H1 (cell line): ENCODE measurements around the gene TSR1. TPM values are rescaled to one million over a fixed set of nuclear protein-coding genes. Genes with fewer than 3 reads are reported as not detected.

Source experiments
- CTCF ChIA-PET: fragments of 300-600 bp; sonication (Branson Sonifier 250); formaldehyde crosslinking; loops from one replicate; lab custom pipeline; 2021; ENCODE audit not compliant: partially characterized antibody; lab: Charles Lee
- POLR2A ChIA-PET: fragments of 300-600 bp; sonication (Branson Sonifier 250); formaldehyde crosslinking; loops from one replicate; lab custom pipeline; 2021; ENCODE audit warnings: inconsistent platforms; ENCODE audit not compliant: partially characterized antibody; lab: Charles Lee
- DNase-seq, 2 experiments: peaks; one replicate each; pipeline versions ENCODE4 v3.0.0 to v3.0.0-alpha.2; 2010 to 2022; ENCODE audit warnings: low spot score in 2 of 2, low read depth in 1 of 2, mixed read lengths in 1 of 2
- FAIRE-seq: peaks from 2 replicates; lab custom pipeline; 2011; peaks lifted over from hg19 to GRCh38; lab: Jason Lieb, UNC
- H2AFZ ChIP-seq: 2 replicates; pipeline ENCODE4 v1.8.1; 2012; ENCODE audit warnings: low read length, inconsistent platforms
- H2AK5ac ChIP-seq: 2 replicates; pipeline ENCODE4 v1.6.1; 2013; ENCODE audit warnings: low read depth, low read length
- H2BK120ac ChIP-seq: replicated peaks from 2 replicates; pipeline ENCODE3; 2013; ENCODE audit warnings: low read depth, low read length, inconsistent platforms
- H2BK12ac ChIP-seq: 2 replicates; pipeline ENCODE4 v1.6.1; 2013; ENCODE audit warnings: low read depth, low read length
- H2BK15ac ChIP-seq: 2 replicates; pipeline ENCODE4 v1.6.1; 2013; ENCODE audit warnings: low read length
- H2BK20ac ChIP-seq: 2 replicates; pipeline ENCODE4 v1.6.1; 2013; ENCODE audit warnings: low read length
- H2BK5ac ChIP-seq: 2 replicates; pipeline ENCODE4 v1.6.1; 2013; ENCODE audit warnings: low read depth, low read length
- H3K14ac ChIP-seq: 2 replicates; pipeline ENCODE4 v1.6.1; 2013; ENCODE audit warnings: inconsistent platforms; ENCODE audit not compliant: insufficient read length
- H3K18ac ChIP-seq: 2 replicates; pipeline ENCODE4 v1.6.1; 2013; ENCODE audit warnings: low read length; ENCODE audit errors: extremely low read depth
- H3K23ac ChIP-seq: 2 replicates; pipeline ENCODE4 v1.6.1; 2013; ENCODE audit warnings: inconsistent platforms; ENCODE audit not compliant: insufficient read length
- H3K23me2 ChIP-seq: 2 replicates; pipeline ENCODE4 v1.6.1; 2013; ENCODE audit warnings: low read depth, low read length
- H3K27ac ChIP-seq: 2 replicates; pipeline ENCODE4 v1.6.1; 2011; ENCODE audit warnings: low read depth, low read length, inconsistent platforms
- H3K27me3 ChIP-seq, 4 experiments: replicated peaks in 1 of 4; 1 replicate in 1 of 4; 2 replicates in 3 of 4; pipeline versions ENCODE4 v1.6.1 to v1.8.1; 2011 to 2013; ENCODE audit warnings: low read length in 3 of 4, mild to moderate bottlenecking in 3 of 4, inconsistent platforms in 2 of 4, mixed read lengths in 2 of 4, moderate library complexity in 1 of 4; ENCODE audit not compliant: control insufficient read depth in 3 of 4, insufficient read depth in 3 of 4; ENCODE audit errors: extremely low read depth in 1 of 4
- H3K36me3 ChIP-seq, 4 experiments: 2 replicates each; pipeline versions ENCODE4 v1.6.1 to v1.8.1; 2011 to 2013; ENCODE audit warnings: mild to moderate bottlenecking in 4 of 4, low read length in 3 of 4, moderate library complexity in 2 of 4, control low read depth in 1 of 4, inconsistent platforms in 1 of 4; ENCODE audit not compliant: insufficient read depth in 4 of 4, control insufficient read depth in 2 of 4
- H3K4ac ChIP-seq: replicated peaks from 2 replicates; pipeline ENCODE3; 2013; ENCODE audit warnings: low read length, low read depth, mixed read lengths, inconsistent platforms; ENCODE audit not compliant: insufficient read length
- H3K4me1 ChIP-seq, 4 experiments: replicated peaks in 1 of 4; 1 replicate in 1 of 4; 2 replicates in 3 of 4; pipeline versions ENCODE4 v1.6.1 to v1.8.1; 2011 to 2013; ENCODE audit warnings: low read length in 3 of 4, inconsistent platforms in 2 of 4, mixed read lengths in 1 of 4; ENCODE audit not compliant: insufficient read depth in 4 of 4, control insufficient read depth in 3 of 4
- H3K4me2 ChIP-seq, 2 experiments: 2 replicates each; pipeline versions ENCODE4 v1.6.1 to v1.8.1; 2011 to 2013; ENCODE audit warnings: low read depth in 2 of 2, low read length in 2 of 2, control low read depth in 1 of 2, inconsistent platforms in 1 of 2, mild to moderate bottlenecking in 1 of 2; ENCODE audit not compliant: insufficient read depth in 1 of 2
- H3K4me3 ChIP-seq, 4 experiments: fragments of 200-600, 300-600 bp in 1 of 4; sonication (generic), shearing (Covaris generic), sonication (Bioruptor Twin) in 1 of 4; 2 replicates each; pipeline versions ENCODE4 v1.5.1 to v1.8.1; 2011 to 2016; ENCODE audit warnings: low read length in 4 of 4, low read depth in 3 of 4, control low read depth in 2 of 4, inconsistent platforms in 2 of 4, mild to moderate bottlenecking in 2 of 4, mixed read lengths in 1 of 4, moderate library complexity in 1 of 4; ENCODE audit not compliant: insufficient read depth in 2 of 4; ENCODE audit errors: extremely low read depth in 1 of 4
- H3K56ac ChIP-seq: replicated peaks from 2 replicates; pipeline ENCODE3; 2013; ENCODE audit warnings: low read depth, mild to moderate bottlenecking, mixed read lengths, low read length, inconsistent platforms; ENCODE audit not compliant: insufficient read length
- H3K79me1 ChIP-seq: 2 replicates; pipeline ENCODE4 v1.6.1; 2013; ENCODE audit warnings: low read depth, low read length, control low read depth
- H3K79me2 ChIP-seq, 2 experiments: 2 replicates each; pipeline versions ENCODE4 v1.6.1 to v1.8.1; 2012 to 2013; ENCODE audit warnings: low read length in 2 of 2, mild to moderate bottlenecking in 2 of 2, inconsistent platforms in 1 of 2; ENCODE audit not compliant: insufficient read depth in 2 of 2, control insufficient read depth in 1 of 2
- H3K9ac ChIP-seq, 4 experiments: replicated peaks in 1 of 4; 1 replicate in 1 of 4; 2 replicates in 3 of 4; pipeline versions ENCODE4 v1.6.1 to v1.8.1; 2011 to 2013; ENCODE audit warnings: low read depth in 3 of 4, low read length in 3 of 4, control low read depth in 2 of 4, mild to moderate bottlenecking in 2 of 4, moderate library complexity in 2 of 4, inconsistent platforms in 1 of 4; ENCODE audit errors: extremely low read depth in 1 of 4
- H3K9me3 ChIP-seq, 2 experiments: 2 replicates each; pipeline versions ENCODE4 v1.6.1 to v1.8.1; 2012 to 2013; ENCODE audit warnings: mild to moderate bottlenecking in 2 of 2, moderate library complexity in 2 of 2, control low read depth in 1 of 2, inconsistent platforms in 1 of 2, low read depth in 1 of 2, low read length in 1 of 2, mixed read lengths in 1 of 2; ENCODE audit not compliant: insufficient read depth in 2 of 2
- H4K20me1 ChIP-seq, 2 experiments: replicated peaks in 1 of 2; 2 replicates each; pipeline versions ENCODE3 to v1.8.1; 2011 to 2013; ENCODE audit warnings: inconsistent platforms in 2 of 2, low read length in 2 of 2, mild to moderate bottlenecking in 1 of 2; ENCODE audit not compliant: insufficient read depth in 2 of 2, control insufficient read depth in 1 of 2
- H4K5ac ChIP-seq: 2 replicates; pipeline ENCODE4 v1.6.1; 2013; ENCODE audit warnings: low read length, low read depth, mixed read lengths, inconsistent platforms; ENCODE audit not compliant: insufficient read length
- H4K8ac ChIP-seq: 2 replicates; pipeline ENCODE4 v1.8.0; 2013; ENCODE audit warnings: mild to moderate bottlenecking, moderate library complexity, low read length, inconsistent platforms; ENCODE audit not compliant: insufficient read depth; ENCODE audit errors: extremely low read depth
- H4K91ac ChIP-seq: replicated peaks from 2 replicates; pipeline ENCODE3; 2013; ENCODE audit warnings: low read length, mixed read lengths, inconsistent platforms; ENCODE audit not compliant: insufficient read length
- EGR1 ChIP-seq: IDR thresholded peaks from 2 replicates; pipeline ENCODE4 v1.6.1; 2011; ENCODE audit warnings: low read depth, low read length, borderline replicate concordance
- SP2 ChIP-seq: IDR thresholded peaks from 2 replicates; pipeline ENCODE4 v1.6.1; 2012; ENCODE audit warnings: mild to moderate bottlenecking, low read length, inconsistent platforms
- ZNF274 ChIP-seq: IDR thresholded peaks from 2 replicates; pipeline ENCODE4 v1.7.0; 2012; ENCODE audit warnings: low read length, borderline replicate concordance; ENCODE audit errors: extremely low read depth
- WGBS, 2 experiments: shearing (Covaris generic) in 1 of 2; methylation state at CpG; one replicate each; pipeline versions ENCODE4 v1.1.6 to v1.1.7; 2013 to 2015; ENCODE audit warnings: low lambda C conversion rate in 2 of 2, mixed read lengths in 2 of 2, inconsistent platforms in 1 of 2, low coverage in 1 of 2, missing lambda C conversion rate in 1 of 2; ENCODE audit not compliant: insufficient replicate concordance in 2 of 2, insufficient coverage in 1 of 2, insufficient read length in 1 of 2; ENCODE audit errors: extremely low coverage in 1 of 2, missing lambda C conversion rate in 1 of 2; 5-methylcytosine and 5-hydroxymethylcytosine counted together
- polyA plus RNA-seq, 7 experiments: library from polyadenylated mRNA; depleted of rRNA in 3 of 7; stranded (reverse) in 5 of 7; unstranded in 2 of 7; fragments of >200 nt in 5 of 7; fragments of 200-250 nt in 2 of 7; gene quantifications; 1 replicate in 5 of 7; 2 replicates in 1 of 7; 4 replicates in 1 of 7; pipeline versions ENCODE4 v1.2.1 to v1.2.3, GENCODE V29; 2011 to 2013; ENCODE audit warnings: missing spikeins in 2 of 7, mixed read lengths in 2 of 7
- total RNA-seq: library from RNA; stranded (reverse); fragmentation: NEBNext Ultra II Directional; extraction: Animal tissue kit (Norgen Biotek cat#: 25700); gene quantifications from 2 replicates; pipeline ENCODE4 v1.2.1, GENCODE V29; 2021
- TF ChIP-seq, protein P1 (sequence below): IDR thresholded peaks from 2 replicates; pipeline ENCODE4 v1.6.1; 2012; ENCODE audit warnings: inconsistent platforms

Gene TSR1
- total and polyA plus RNA-seq, 2 of the 8 experiments (the other 6 are each of a cell fraction or from before 2014, with no cell fraction given) = 14.5 to 69.7 TPM

GRCh38 chr17:2364763-2365116 is 28.5 kb upstream of the TSR1 start:
- DNase-seq (no peak), FAIRE-seq (no peak)
- no peak overlapping the region for H4K5ac ChIP-seq
- H3K18ac ChIP-seq = no peak overlapping the region
- ChIA-PET CTCF (interaction anchor here (0.6 to 13.4 kb wide), 6 partner anchors 12 to 80 kb away, joined by 3 to 209 read pairs (median 8); no protein-coding TSS in a partner anchor), POLR2A (interaction anchor here (0.9 to 1.5 kb wide), 5 partner anchors 9 to 32 kb away, joined by 3 read pairs; no protein-coding TSS in a partner anchor)
- no peak overlapping the region for H2AK5ac ChIP-seq
- H3K79me2 ChIP-seq = no peaks in the 10 kb centered on the region
- no peak overlapping the region for H2BK12ac ChIP-seq
- H4K8ac ChIP-seq = no peak overlapping the region
- H3K36me3 ChIP-seq = peaks cover 0 to 10% (median 6%) of the 10 kb centered on the region in 4 experiments; a peak in 4 of 8 replicates
- H2BK20ac ChIP-seq = no peak overlapping the region
- H3K27ac ChIP-seq = no peak overlapping the region
- no peak overlapping the region for H3K14ac ChIP-seq
- no peak overlapping the region for H3K4ac ChIP-seq
- 88% methylated on average over 11 of the region's 12 CpGs; no CpG with 5 or more reads in 1 of the 2 experiments for WGBS, 2 experiments
- peaks cover 2% of the 10 kb centered on the region in 2 experiments for H4K20me1 ChIP-seq
- no peak overlapping the region for H2BK5ac ChIP-seq
- H3K4me1 ChIP-seq = peaks cover 0 to 5% (median 3%) of the 10 kb centered on the region in 4 experiments; a peak in 4 of 7 replicates
- no peak overlapping the region for H4K91ac ChIP-seq
- no peak overlapping the region for H3K23ac ChIP-seq
- no peak overlapping the region for H3K4me3 ChIP-seq
- H3K56ac ChIP-seq = no peak overlapping the region
- no peak overlapping the region for H3K9ac ChIP-seq
- no peak overlapping the region for H2BK15ac ChIP-seq
- no peaks in the 10 kb centered on the region for H3K23me2 ChIP-seq
- no peaks in the 10 kb centered on the region for H3K79me1 ChIP-seq
- no peaks in the 10 kb centered on the region for H3K27me3 ChIP-seq
- H3K4me2 ChIP-seq = no peak overlapping the region
- H2AFZ ChIP-seq = no peak overlapping the region
- H2BK120ac ChIP-seq = no peak overlapping the region
- H3K9me3 ChIP-seq = no peaks in the 10 kb centered on the region
- TF ChIP-seq, protein P1, sequence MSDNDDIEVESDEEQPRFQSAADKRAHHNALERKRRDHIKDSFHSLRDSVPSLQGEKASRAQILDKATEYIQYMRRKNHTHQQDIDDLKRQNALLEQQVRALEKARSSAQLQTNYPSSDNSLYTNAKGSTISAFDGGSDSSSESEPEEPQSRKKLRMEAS = no peak
- TF ChIP-seq SP2 = no peak
- TF ChIP-seq EGR1 = no peak
- TF ChIP-seq ZNF274 = no peak
